Measurements from ENCODE around the gene PLA1A.
A peak's percentile ranks its signal among the peaks of the same experiment; 100 is the strongest.

PLA1A gene

DNA sequence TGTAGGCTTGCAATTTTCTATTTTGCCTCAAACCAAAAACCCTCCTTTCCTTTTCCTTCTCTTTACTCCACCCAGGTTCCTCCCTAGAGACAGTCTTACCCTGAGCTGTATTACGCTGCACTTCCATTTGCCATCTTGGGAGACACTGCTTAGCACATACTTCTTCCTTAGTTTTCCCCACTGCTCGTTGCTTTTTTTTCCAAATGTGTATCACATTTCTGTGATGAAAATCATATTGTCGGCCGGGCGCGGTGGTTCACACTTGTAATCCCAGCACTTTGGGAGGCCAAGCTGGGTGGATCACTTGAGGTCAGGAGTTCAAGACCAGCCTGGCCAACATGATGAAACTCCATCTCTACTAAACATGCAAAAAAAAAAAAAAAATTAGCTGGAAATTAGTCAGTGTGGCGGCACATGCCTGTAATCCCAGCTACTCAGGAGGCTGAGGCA lies 33.2 kb downstream of the PLA1A start:
- no peaks in the 10 kb centered on the region for H3K9me3 Mint-ChIP-seq

DNA sequence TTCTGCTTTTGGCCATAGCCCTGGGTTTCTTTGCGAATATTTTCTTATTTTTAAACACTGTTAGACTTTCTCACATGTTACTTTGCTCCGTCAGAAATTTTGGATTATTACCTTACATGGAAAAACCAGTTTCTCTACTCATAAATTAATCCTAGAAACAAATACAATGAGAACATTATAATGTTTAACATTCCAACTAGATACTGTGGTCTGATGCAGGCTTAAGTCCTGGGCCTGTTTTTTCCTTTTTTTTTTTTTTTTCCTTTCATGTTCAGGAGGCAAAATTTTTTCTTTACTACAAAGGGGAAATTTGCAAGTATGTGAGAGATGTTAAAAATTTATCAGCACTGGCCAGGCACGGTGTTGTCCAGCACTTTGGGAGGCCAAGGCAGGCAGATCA lies 33.8 kb downstream of the PLA1A start:
- Mint-ChIP-seq H3K9me3 (no peaks in the 10 kb centered on the region), H3K27ac (no peak overlapping the region), H3K4me1 (ENCODE audit: low read depth) (peaks cover 20% of the 10 kb centered on the region), H3K27me3 (peaks cover 31% of the 10 kb centered on the region), H3K36me3 (ENCODE audit: low read depth) (no peaks in the 10 kb centered on the region), H3K4me3 (no peak overlapping the region)
- no peak for DNase-seq

More for the DNA sequence above, 33.2 kb downstream of the PLA1A start:
- DNase-seq = no peak
- H3K27ac Mint-ChIP-seq = no peak overlapping the region
- H3K4me3 Mint-ChIP-seq = no peak overlapping the region
- H3K36me3 Mint-ChIP-seq (ENCODE audit: low read depth) = no peaks in the 10 kb centered on the region
- peaks cover 37% of the 10 kb centered on the region for H3K27me3 Mint-ChIP-seq
- peaks cover 20% of the 10 kb centered on the region for H3K4me1 Mint-ChIP-seq (ENCODE audit: low read depth)

DNA sequence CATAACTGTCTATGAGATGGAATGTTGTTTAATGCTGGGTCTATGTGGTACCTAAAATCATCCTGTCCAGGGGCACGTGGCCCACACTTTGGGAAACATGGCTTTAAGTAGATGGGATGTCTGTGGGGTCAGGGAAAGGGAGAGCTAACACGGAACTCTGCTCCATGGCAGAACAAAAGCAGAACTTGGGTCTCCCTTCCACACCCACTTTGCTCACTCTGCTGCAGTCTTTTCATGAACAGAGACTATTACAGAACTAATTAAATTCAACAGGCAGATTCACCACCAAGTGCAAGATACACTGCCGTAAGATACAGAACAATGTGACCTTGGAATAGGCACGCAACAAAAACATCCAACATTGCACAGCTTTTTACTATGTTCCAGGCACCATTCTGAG lies 34.5 kb downstream of the PLA1A start:
- Mint-ChIP-seq H3K36me3 (ENCODE audit: low read depth) (peaks cover 2% of the 10 kb centered on the region), H3K4me1 (ENCODE audit: low read depth) (peaks cover 22% of the 10 kb centered on the region), H3K4me3 (no peak overlapping the region), H3K27me3 (peaks cover 28% of the 10 kb centered on the region), H3K27ac (no peak overlapping the region), H3K9me3 (no peaks in the 10 kb centered on the region)
- no peak for DNase-seq

DNA sequence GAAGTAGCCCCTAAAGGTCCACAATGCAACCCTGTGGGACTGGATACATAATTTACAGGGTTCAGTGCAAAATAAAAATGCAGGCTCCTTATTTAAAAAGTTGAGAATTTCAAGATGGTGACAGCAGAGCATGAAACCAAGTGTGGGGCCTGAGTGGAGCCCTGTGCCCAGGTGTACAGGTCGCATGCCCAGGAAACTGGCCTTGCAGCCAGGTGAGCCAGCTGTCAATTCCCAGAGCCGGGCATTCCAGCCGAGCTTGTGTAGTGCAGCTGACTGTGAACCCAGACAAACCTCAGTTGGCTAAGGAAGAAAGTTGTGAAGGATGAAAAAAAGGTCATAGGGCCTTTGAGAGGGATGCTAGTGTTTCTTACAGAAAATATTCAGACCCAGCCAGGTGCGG lies 35.1 kb downstream of the PLA1A start:
- no peak for DNase-seq
- Mint-ChIP-seq H3K4me1 (ENCODE audit: low read depth) (peaks cover 20% of the 10 kb centered on the region), H3K4me3 (no peak overlapping the region), H3K36me3 (ENCODE audit: low read depth) (peaks cover 5% of the 10 kb centered on the region), H3K27me3 (peaks cover 22% of the 10 kb centered on the region), H3K27ac (no peak overlapping the region), H3K9me3 (no peaks in the 10 kb centered on the region)

DNA sequence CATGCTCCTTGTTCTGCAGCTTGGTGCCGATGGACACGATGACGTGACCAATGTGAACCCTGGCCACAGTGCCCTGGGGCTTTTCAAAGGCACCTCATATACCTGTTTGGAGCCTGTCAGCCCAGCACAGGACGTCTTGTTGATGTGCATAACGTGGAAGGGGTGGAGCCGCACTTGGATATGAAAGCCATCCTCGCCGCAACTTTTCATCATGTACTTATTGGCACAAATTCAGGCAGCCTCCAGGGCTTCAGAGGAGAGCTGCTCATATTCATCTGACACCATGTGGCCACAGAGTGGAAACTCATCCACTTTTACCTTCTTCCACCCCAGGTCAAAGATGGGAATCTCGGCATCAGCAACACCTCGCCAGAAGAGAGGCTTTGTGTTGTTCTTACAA lies 38.0 kb downstream of the PLA1A start:
- Mint-ChIP-seq H3K36me3 (ENCODE audit: low read depth) (peaks cover 22% of the 10 kb centered on the region), H3K4me1 (ENCODE audit: low read depth) (peaks cover 32% of the 10 kb centered on the region), H3K9me3 (peaks cover 4% of the 10 kb centered on the region), H3K27ac (no peak overlapping the region), H3K4me3 (no peak overlapping the region), H3K27me3 (peaks cover 3% of the 10 kb centered on the region)
- no peak for DNase-seq

DNA sequence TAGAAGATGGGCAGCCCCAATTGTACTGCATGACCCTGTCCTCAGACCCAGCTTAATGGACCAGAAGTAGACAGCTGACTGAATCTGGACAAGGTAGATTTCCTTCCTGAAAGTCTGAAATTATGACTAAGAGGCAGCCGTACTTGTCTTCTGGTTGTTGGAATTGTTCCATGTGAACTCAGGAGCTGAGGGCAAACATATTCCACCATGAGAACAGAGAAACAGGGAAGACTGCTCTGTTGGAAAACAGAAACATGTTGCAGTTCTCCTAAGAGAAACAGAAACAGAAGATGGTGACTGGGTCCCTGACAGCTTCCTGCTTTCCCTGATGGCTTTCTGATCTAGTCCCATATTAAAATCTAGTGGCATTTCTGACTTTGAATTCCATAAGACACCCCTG lies 38.6 kb downstream of the PLA1A start:
- peaks cover 5% of the 10 kb centered on the region for H3K9me3 Mint-ChIP-seq
- no peak for DNase-seq
- no peaks in the 10 kb centered on the region for H3K27me3 Mint-ChIP-seq
- peaks cover 27% of the 10 kb centered on the region for H3K36me3 Mint-ChIP-seq (ENCODE audit: low read depth)
- peaks cover 33% of the 10 kb centered on the region for H3K4me1 Mint-ChIP-seq (ENCODE audit: low read depth)
- no peak overlapping the region for H3K4me3 Mint-ChIP-seq
- no peak overlapping the region for H3K27ac Mint-ChIP-seq

DNA sequence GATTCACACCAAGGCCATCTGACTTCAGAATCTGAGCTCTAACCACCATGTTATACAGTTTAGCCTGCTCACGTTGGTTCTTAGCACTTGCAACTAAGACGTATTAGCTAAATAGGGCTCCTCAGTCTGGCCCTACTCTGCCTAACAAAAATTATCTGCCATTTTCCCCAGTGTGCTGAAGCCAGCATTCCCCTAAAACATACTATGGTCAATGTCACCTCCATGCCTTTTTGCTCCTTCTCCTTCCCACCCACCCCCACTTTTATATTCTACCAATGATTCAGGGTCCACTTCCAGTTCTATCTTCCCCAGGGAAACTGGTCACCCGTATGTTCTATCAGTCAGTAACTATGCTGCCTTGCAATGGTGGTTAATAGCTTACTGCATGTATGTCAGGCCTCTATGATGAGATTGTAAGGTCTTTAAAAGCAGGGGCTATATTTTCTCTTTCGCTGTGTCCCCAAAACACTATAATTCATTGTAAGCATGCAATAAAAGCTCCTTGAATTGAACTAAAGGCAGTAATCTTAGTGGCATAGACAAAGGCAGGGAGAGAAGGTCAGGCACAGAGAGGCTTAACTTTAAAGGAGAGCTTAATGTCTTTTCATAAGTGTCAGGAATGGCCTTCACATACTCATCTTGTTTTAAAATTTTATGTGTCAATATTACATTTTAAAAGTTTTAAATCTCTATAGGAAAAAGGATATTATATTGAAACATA lies 39.4 kb downstream of the PLA1A start:
- H3K27me3 Mint-ChIP-seq = no peaks in the 10 kb centered on the region
- H3K4me1 Mint-ChIP-seq (ENCODE audit: low read depth) = peaks cover 34% of the 10 kb centered on the region
- H3K4me3 Mint-ChIP-seq = no peak overlapping the region
- DNase-seq = no peak
- peak overlapping the region; percentile 32 for H3K27ac Mint-ChIP-seq
- peaks cover 7% of the 10 kb centered on the region for H3K9me3 Mint-ChIP-seq
- H3K36me3 Mint-ChIP-seq (ENCODE audit: low read depth) = peaks cover 33% of the 10 kb centered on the region

DNA sequence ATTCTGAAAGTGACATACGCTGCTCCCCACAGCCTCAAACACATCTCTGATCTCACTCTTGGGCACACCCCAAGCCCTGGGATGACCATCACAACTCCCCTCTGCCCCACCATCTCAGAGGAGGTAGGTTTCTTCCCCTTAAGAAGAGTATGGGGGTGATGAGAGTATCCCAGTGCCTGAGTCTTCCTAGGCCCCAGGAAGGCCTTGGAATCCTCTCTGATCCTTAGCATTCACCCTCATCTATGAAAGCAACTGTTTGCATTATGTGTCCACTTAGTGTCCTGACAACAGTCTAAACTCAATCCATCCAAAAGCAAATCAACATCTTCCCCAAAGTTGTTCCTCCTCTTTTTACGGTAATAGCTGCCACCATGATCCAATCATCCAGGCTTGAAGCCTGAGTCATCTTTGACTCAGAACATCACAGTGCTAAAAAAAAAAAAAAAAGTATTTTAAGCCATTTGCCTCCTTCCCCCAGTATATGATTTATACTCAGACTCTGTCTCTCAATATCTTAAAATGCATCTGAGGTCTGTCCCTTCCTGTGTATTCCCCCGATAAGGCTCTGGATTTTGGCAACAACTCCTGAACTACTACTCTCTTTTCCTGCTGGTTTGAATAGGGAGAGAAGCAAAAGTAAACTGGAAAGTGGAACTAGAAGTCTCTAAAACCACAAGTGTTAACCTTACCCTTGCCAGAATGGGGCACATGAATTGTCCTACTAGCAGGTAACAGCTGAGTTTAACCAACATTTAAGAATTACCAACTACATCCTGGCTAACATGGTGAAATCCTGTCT lies 40.2 kb downstream of the PLA1A start:
- H3K36me3 Mint-ChIP-seq (ENCODE audit: low read depth) = peaks cover 41% of the 10 kb centered on the region
- no peak for DNase-seq
- H3K27ac Mint-ChIP-seq = peak overlapping the region; percentile 97
- peaks cover 43% of the 10 kb centered on the region for H3K4me1 Mint-ChIP-seq (ENCODE audit: low read depth)
- H3K4me3 Mint-ChIP-seq = peak overlapping the region; percentile 59
- peaks cover 7% of the 10 kb centered on the region for H3K9me3 Mint-ChIP-seq
- H3K27me3 Mint-ChIP-seq = no peaks in the 10 kb centered on the region

DNA sequence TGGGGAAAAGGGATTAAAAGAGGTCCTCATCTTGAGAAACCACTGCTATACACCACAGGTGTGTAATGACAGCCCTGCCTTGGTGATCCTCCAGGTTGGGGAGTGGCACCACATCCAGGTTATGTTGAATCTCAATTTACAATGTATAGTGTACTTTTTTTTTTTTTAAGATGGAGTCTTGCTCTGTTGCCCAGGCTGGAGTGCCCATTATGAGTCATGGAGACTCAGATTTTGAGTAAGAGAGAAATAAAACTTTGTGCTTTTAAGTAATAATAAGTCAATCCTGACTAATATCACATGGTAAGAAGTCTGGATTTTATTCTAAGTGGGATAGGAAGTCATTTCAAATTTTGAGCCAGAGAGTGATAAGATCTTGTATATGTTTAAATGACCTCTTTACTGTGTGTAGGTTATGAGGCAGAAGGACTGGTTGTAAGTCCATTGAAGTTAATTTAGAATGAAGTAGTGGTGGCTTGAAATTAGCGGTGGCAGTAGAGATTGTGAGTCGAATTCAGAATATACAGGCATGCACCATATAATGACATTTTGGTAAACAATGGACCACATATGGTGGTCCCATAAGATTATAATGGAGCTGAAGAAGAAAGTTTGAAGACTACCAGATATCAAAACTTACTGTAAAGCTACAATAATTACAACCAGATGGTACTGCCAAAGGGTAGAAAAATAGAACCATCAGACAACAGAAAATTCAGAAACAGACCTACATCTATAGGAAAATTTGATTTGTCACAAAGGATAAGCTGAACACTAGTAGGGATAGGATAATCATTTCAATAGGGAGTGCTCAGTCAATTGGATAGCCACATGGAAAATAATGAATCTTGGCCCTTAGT lies 42.0 kb downstream of the PLA1A start:
- Mint-ChIP-seq H3K36me3 (ENCODE audit: low read depth) (peaks cover 50% of the 10 kb centered on the region), H3K4me3 (peak overlapping the region; percentile 59), H3K4me1 (ENCODE audit: low read depth) (peaks cover 60% of the 10 kb centered on the region), H3K27ac (peak overlapping the region; percentile 97), H3K27me3 (no peaks in the 10 kb centered on the region), H3K9me3 (peaks cover 7% of the 10 kb centered on the region)
- DNase-seq = no peak

DNA sequence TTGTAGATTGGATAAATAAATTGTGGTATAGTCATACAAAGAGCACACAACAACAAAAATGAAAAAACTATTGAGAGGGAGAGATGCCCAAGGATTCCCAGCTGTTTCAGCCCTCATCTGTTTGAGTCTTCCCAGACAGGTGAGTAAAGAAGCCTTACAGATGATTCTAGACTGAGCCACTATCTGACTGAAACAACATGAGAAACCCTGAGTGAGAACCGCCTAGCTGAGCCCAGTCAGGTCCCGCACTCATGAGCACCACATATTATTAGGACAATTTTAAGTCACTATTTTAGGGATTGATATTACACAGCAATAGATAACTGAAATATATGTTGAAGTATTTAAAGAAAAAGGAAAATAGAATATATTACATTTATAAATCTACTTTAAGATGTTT lies 43.7 kb downstream of the PLA1A start:
- no peak overlapping the region for H3K27ac Mint-ChIP-seq
- H3K4me3 Mint-ChIP-seq = no peak overlapping the region

DNA sequence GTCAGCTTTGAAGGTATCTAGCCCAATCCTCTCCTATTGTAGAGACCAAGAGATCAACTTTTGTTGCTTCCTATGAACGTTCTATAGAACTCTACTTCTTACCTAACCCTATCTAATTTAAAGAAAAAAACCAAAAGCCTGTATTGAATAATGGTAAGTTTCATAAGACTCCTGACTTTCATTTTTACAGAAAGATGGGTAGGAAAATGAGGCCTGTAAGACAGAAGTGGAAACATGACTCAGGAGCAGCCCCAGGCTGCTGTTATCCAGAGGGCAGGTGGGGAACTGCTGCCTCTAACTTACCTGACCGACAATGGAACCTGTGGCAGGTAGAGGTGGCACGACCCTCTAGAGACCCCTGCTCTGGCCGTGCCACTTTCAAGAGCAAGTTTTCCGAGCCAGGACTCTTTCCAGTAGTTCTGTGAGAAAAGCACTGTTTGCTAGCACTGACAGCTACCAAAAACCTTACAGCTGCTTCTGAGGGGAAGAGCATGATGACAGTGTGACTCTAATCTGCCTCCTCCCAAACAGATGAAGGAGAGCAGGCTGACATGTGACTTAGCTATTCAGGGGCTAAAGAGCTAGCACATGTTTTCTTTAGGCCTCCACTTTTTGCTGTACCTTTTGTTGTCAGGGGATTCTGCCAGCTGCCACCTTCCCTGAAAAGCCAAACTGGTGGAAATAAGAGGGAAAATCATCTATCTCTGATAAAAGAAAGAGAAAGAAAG lies 45.2 kb downstream of the PLA1A start:
- H3K4me1 Mint-ChIP-seq (ENCODE audit: low read depth) = peaks cover 54% of the 10 kb centered on the region
- no peaks in the 10 kb centered on the region for H3K27me3 Mint-ChIP-seq
- peaks cover 7% of the 10 kb centered on the region for H3K9me3 Mint-ChIP-seq
- DNase-seq = peak; percentile 37
- H3K4me3 Mint-ChIP-seq = no peak overlapping the region
- peak overlapping the region; percentile 82 for H3K27ac Mint-ChIP-seq
- peaks cover 68% of the 10 kb centered on the region for H3K36me3 Mint-ChIP-seq (ENCODE audit: low read depth)

More for the DNA sequence above, 43.7 kb downstream of the PLA1A start:
- H3K4me1 Mint-ChIP-seq (ENCODE audit: low read depth) = peaks cover 60% of the 10 kb centered on the region
- H3K27me3 Mint-ChIP-seq = no peaks in the 10 kb centered on the region
- H3K36me3 Mint-ChIP-seq (ENCODE audit: low read depth) = peaks cover 61% of the 10 kb centered on the region
- peaks cover 7% of the 10 kb centered on the region for H3K9me3 Mint-ChIP-seq
- no peak for DNase-seq

DNA sequence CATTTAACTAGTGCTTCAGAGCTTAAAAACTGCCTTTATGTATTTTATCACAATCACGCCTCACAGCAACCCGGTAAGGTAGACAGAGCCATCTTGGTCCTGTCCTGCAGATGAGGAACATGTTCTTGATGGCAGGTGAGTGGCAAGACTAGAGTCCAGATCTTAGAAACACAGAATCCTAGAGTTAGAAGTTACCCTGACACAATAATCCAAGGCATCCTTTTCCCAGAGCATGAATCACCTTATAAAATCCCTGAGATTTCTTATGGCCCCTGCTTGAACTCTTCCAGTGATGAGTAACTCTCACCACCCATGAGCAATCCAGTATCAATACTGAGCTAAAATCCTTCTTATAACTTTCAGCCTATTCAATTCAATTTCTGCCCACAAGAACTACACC lies 45.8 kb downstream of the PLA1A start:
- Mint-ChIP-seq H3K27me3 (no peaks in the 10 kb centered on the region), H3K36me3 (ENCODE audit: low read depth) (peaks cover 73% of the 10 kb centered on the region), H3K4me1 (ENCODE audit: low read depth) (peaks cover 47% of the 10 kb centered on the region), H3K9me3 (peaks cover 7% of the 10 kb centered on the region), H3K27ac (peak overlapping the region; percentile 82), H3K4me3 (no peak overlapping the region)
- DNase-seq = no peak

DNA sequence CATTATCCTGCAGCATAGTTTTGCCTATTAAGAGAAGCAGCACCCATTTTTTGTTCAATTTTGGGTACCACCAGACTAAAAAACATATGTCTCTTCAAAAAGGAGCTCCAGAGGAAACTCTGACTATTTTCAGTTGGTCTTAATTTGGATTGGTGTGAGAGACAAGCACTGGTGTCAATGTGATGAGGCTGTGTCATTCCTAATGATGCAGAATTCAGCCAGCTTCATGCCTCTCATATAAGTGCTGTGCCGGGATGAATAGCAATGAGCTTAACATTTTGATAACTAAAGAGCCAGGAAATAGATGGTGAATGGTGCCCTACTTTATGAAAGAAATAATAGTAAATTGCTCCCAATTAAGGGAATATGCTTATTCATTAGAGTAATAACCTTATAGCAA lies 46.8 kb downstream of the PLA1A start:
- Mint-ChIP-seq H3K27ac (no peak overlapping the region), H3K27me3 (no peaks in the 10 kb centered on the region), H3K4me1 (ENCODE audit: low read depth) (peaks cover 38% of the 10 kb centered on the region), H3K9me3 (peaks cover 7% of the 10 kb centered on the region), H3K36me3 (ENCODE audit: low read depth) (peaks cover 70% of the 10 kb centered on the region), H3K4me3 (no peak overlapping the region)
- DNase-seq = no peak

DNA sequence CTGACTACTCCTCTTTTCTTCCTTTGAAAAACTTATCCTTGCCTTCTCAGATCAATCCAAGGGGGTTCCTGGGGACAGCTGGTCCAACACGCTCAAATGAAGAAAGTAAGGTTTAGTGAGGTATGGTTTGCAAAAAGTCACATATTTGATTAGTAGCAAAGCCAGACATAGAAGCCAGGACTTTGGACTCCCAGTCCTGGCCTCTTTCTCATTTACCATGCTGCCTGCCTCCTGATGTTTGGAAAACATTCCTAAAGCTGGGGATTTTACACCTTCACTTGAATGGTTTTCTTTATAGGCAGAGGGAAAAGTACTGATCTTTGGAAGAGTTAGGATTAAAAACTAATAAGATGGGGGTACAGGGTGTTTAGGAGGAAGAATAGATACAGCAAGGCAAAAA lies 48.1 kb downstream of the PLA1A start:
- Mint-ChIP-seq H3K9me3 (peaks cover 3% of the 10 kb centered on the region), H3K27me3 (no peaks in the 10 kb centered on the region), H3K4me3 (no peak overlapping the region), H3K27ac (no peak overlapping the region), H3K36me3 (ENCODE audit: low read depth) (peaks cover 60% of the 10 kb centered on the region), H3K4me1 (ENCODE audit: low read depth) (peaks cover 29% of the 10 kb centered on the region)
- DNase-seq = no peak

Measured in activated T-cell treated with anti-CD3 and anti-CD28 coated beads, Interleukin-2, amount 50 U/mL, for 24 hours (primary cell).